HepG2 (cell line): ENCODE measurements around the gene CADM4. TPM values are rescaled to one million over a fixed set of nuclear protein-coding genes. Genes with fewer than 3 reads are reported as not detected.

Experiments used
- ATAC-seq: fragments of 200-7000 bp; cut with Tn5 transposase; 3 replicates; pipeline ENCODE4 v1.9.1; 2020; ENCODE audit warnings: mild to moderate bottlenecking, moderate library complexity
- BruUV-seq: library from RNA; stranded (reverse); fragments of 400-500 nt; replicated peaks from 2 replicates; lab custom pipeline; 2021; lab: Mats Ljungman, UMichigan
- CTCF ChIA-PET: fragments of 300-600 bp; formaldehyde crosslinking; extraction: SDS; loops from one replicate; lab custom pipeline; 2021; ENCODE audit warnings: low total read pairs, inconsistent platforms, low intra/inter-chr PET ratio; lab: Yijun Ruan, JAX
- POLR2A ChIA-PET: fragments of 350-600 bp; sonication (Branson Sonifier 250); formaldehyde crosslinking; loops from one replicate; lab custom pipeline; 2020; ENCODE audit warnings: antibody characterized with exemption, inconsistent platforms; lab: Yijun Ruan, JAX
- DNase-seq: peaks from one replicate; pipeline ENCODE4 v3.0.0-alpha.2; 2015; ENCODE audit warnings: low spot score
- FAIRE-seq: peaks from 3 replicates; lab custom pipeline; 2011; peaks lifted over from hg19 to GRCh38; lab: Jason Lieb, UNC
- H2AFZ ChIP-seq: one replicate; pipeline ENCODE4 v1.6.1; 2011; ENCODE audit warnings: low read length, inconsistent platforms
- H3K27ac ChIP-seq: fragments of 300-600 bp; 3 replicates; pipeline ENCODE4 v1.8.0; 2011; ENCODE audit warnings: mixed run types, mild to moderate bottlenecking, mixed read lengths, low read length, inconsistent platforms; ENCODE audit not compliant: insufficient read depth; ENCODE audit errors: extremely low read length
- H3K27me3 ChIP-seq, 2 experiments: fragments of 200-600 bp in 1 of 2; 2 replicates in 1 of 2; 3 replicates in 1 of 2; pipeline versions ENCODE4 v1.6.0 to v1.8.0; 2011; ENCODE audit warnings: low read length in 2 of 2, mild to moderate bottlenecking in 2 of 2, moderate library complexity in 2 of 2, inconsistent platforms in 1 of 2; ENCODE audit not compliant: insufficient read depth in 2 of 2, control insufficient read depth in 1 of 2
- H3K36me3 ChIP-seq, 2 experiments: fragments of 200-600 bp in 1 of 2; replicated peaks in 1 of 2; 2 replicates in 1 of 2; 3 replicates in 1 of 2; pipeline versions ENCODE4 v1.5.1 to v1.8.0; 2011; ENCODE audit warnings: low read length in 2 of 2, inconsistent platforms in 1 of 2; ENCODE audit not compliant: insufficient read depth in 2 of 2, control insufficient read depth in 1 of 2
- H3K4me1 ChIP-seq: 2 replicates; pipeline ENCODE4 v1.5.1; 2012; ENCODE audit warnings: low read length, inconsistent platforms; ENCODE audit not compliant: insufficient read depth
- H3K4me2 ChIP-seq: 2 replicates; pipeline ENCODE4 v1.6.0; 2011; ENCODE audit warnings: low read depth, low read length, inconsistent platforms
- H3K4me3 ChIP-seq, 3 experiments: fragments of 200-600 bp in 1 of 3; sonication (generic), shearing (Covaris generic) in 1 of 3; replicated peaks in 1 of 3; 2 replicates each; pipeline ENCODE4 v1.5.1; 2011 to 2016; ENCODE audit warnings: low read length in 3 of 3, inconsistent platforms in 2 of 3, low read depth in 2 of 3, mild to moderate bottlenecking in 2 of 3, control low read depth in 1 of 3, mixed read lengths in 1 of 3; ENCODE audit not compliant: insufficient read depth in 1 of 3
- H3K79me2 ChIP-seq: one replicate; pipeline ENCODE4 v1.6.1; 2011; ENCODE audit warnings: low read length, inconsistent platforms; ENCODE audit not compliant: insufficient read depth
- H3K9ac ChIP-seq: 2 replicates; pipeline ENCODE4 v1.6.0; 2011; ENCODE audit warnings: mild to moderate bottlenecking, low read depth, low read length, inconsistent platforms; ENCODE audit not compliant: insufficient read depth
- H3K9me3 ChIP-seq: 2 replicates; pipeline ENCODE4 v1.5.1; 2012; ENCODE audit warnings: mild to moderate bottlenecking, low read length
- H4K20me1 ChIP-seq: 2 replicates; pipeline ENCODE4 v1.6.0; 2011; ENCODE audit warnings: inconsistent platforms, mild to moderate bottlenecking, low read length, moderate library complexity; ENCODE audit not compliant: insufficient read depth
- CBFB ChIP-seq: sonication (generic); formaldehyde crosslinking; IDR thresholded peaks from 2 replicates; pipeline ENCODE4 v1.4.0; 2020; ENCODE audit warnings: missing genetic modification reagents
- HNRNPUL1 ChIP-seq: fragments of 200-400 bp; formaldehyde crosslinking; IDR thresholded peaks from 2 replicates; pipeline ENCODE4 v1.6.1; 2017; ENCODE audit warnings: low read depth, mild to moderate bottlenecking, low read length, moderate library complexity
- ZNF207 ChIP-seq: fragments of 450-650 bp; IDR thresholded peaks from 2 replicates; pipeline ENCODE4 v1.6.1; 2016; ENCODE audit warnings: antibody characterized with exemption, borderline replicate concordance
- ZNF616 ChIP-seq: sonication (generic); formaldehyde crosslinking; IDR thresholded peaks from 2 replicates; pipeline ENCODE4 v1.5.0; 2020; ENCODE audit warnings: low read depth, mild to moderate bottlenecking, missing genetic modification reagents
- ZNF629 ChIP-seq: sonication (generic); formaldehyde crosslinking; conservative IDR thresholded peaks from 2 replicates; pipeline ENCODE4 v1.5.0; 2020; ENCODE audit warnings: missing genetic modification reagents
- WGBS: methylation state at CpG from one replicate; pipeline ENCODE4 v1.1.6; 2017; ENCODE audit warnings: low lambda C conversion rate; 5-methylcytosine and 5-hydroxymethylcytosine counted together
- in situ Hi-C: cut with HindIII; loops from 2 replicates; pipeline ENCODE4 v1.10.0; 2017; ENCODE audit warnings: low pct_unique_long_range_greater_than_20kb; ENCODE audit not compliant: extremely low pct_ligation_motif_present
- intact Hi-C: fragments of 100-400 bp; cut with micrococcal nuclease; formaldehyde crosslinking; loops from one replicate; pipeline ENCODE4 v1.10.0; 2022; ENCODE audit not compliant: unreplicated experiment
- polyA plus RNA-seq, 8 experiments: library from polyadenylated mRNA; depleted of rRNA in 3 of 8; stranded (reverse) in 7 of 8; unstranded in 1 of 8; fragments of >200 nt; fragmentation: Illumina TruSeq in 4 of 8; extraction: Trizol in 4 of 8; gene quantifications; 2 replicates each; pipeline versions ENCODE4 v1.2.1 to v1.2.3, GENCODE V29; 2011 to 2016; ENCODE audit warnings: low read depth in 4 of 8, missing spikeins in 1 of 8, mixed read lengths in 1 of 8; ENCODE audit not compliant: insufficient read depth in 1 of 8
- total RNA-seq, 5 experiments: library from RNA; depleted of rRNA; stranded (reverse); fragments of >200 nt; fragmentation: Illumina TruSeq; extraction: Trizol; gene quantifications; 2 replicates each; pipeline ENCODE4 v1.2.3, GENCODE V29; 2016; ENCODE audit warnings: low read depth in 1 of 5
- TF ChIP-seq, protein P1 (sequence below): sonication (generic); formaldehyde crosslinking; conservative IDR thresholded peaks from 2 replicates; pipeline ENCODE4 v1.8.1; 2023; ENCODE audit warnings: missing genetic modification reagents
- TF ChIP-seq, protein P2 (sequence below): sonication (generic); formaldehyde crosslinking; IDR thresholded peaks from 2 replicates; pipeline ENCODE4 v1.9.0; 2021; ENCODE audit warnings: missing genetic modification reagents, mild to moderate bottlenecking, borderline replicate concordance

CADM4 gene
- total and polyA plus RNA-seq, 2 of the 13 experiments (the other 11 are each of a cell fraction or from before 2014, with no cell fraction given): 8.5 to 16.0 TPM

DNA sequence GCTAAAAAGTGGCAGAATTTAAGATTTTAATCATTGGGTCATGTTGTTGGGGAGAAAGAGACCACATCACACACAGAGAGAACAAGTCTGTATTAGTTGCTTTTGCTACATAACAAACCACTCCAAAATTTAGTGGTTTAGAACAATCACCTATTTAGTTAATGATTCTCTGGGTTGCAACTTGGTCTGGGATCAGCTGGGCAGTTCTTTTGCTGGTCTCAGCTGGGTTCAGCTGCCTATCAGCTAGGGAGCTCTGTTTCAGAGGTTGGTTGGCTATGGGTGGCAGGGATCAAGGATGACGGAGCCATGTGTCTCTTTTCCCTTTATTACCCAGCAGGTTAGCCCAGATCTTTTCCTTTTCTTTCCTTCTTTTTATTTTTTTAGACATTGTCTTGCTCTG lies 55.2 kb downstream of the CADM4 start (continued):
- TF ChIP-seq, protein P1, sequence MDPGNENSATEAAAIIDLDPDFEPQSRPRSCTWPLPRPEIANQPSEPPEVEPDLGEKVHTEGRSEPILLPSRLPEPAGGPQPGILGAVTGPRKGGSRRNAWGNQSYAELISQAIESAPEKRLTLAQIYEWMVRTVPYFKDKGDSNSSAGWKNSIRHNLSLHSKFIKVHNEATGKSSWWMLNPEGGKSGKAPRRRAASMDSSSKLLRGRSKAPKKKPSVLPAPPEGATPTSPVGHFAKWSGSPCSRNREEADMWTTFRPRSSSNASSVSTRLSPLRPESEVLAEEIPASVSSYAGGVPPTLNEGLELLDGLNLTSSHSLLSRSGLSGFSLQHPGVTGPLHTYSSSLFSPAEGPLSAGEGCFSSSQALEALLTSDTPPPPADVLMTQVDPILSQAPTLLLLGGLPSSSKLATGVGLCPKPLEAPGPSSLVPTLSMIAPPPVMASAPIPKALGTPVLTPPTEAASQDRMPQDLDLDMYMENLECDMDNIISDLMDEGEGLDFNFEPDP (CRISPR knock-in tag): 0 out of 2 replicates have a peak, but pooled peaks have one; percentile 21
- TF ChIP-seq ZNF207: no peak
- TF ChIP-seq, protein P2, sequence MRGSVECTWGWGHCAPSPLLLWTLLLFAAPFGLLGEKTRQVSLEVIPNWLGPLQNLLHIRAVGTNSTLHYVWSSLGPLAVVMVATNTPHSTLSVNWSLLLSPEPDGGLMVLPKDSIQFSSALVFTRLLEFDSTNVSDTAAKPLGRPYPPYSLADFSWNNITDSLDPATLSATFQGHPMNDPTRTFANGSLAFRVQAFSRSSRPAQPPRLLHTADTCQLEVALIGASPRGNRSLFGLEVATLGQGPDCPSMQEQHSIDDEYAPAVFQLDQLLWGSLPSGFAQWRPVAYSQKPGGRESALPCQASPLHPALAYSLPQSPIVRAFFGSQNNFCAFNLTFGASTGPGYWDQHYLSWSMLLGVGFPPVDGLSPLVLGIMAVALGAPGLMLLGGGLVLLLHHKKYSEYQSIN (CRISPR knock-in tag): no peak

DNA sequence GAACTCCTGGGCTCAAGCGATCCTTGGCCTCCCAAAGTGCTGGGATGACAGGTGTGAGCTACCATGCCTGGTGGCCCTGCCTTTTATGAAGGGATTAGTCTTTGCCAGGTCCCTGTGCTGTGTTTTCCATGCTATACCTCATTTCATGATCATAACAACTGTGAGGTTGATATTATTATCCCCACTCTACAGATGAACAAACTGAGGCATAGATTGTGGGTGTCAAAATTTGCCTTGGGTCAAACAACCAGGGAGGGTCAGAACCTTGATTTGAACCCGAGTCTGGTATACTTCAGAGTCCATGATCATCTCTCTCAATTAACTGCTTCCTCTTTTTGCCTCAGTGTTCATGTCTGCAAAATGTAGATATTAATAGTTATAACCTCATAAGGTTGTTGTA lies 57.2 kb downstream of the CADM4 start:
- ChIA-PET CTCF (no interaction called here), POLR2A (no interaction called here)
- FAIRE-seq (no peak), DNase-seq (no peak), ATAC-seq (no peak)
- no peak overlapping the region for H3K4me3 ChIP-seq
- H2AFZ ChIP-seq: no peak overlapping the region
- H3K9me3 ChIP-seq: no peaks in the 10 kb centered on the region
- in situ Hi-C loops (no loop called here), intact Hi-C loops (no loop called here)
- no peaks in the 10 kb centered on the region for H3K27me3 ChIP-seq
- TF ChIP-seq ZNF629 (CRISPR knock-in tag): peak; percentile 76
- TF ChIP-seq ZNF616 (CRISPR knock-in tag): no peak
- no peak for TF ChIP-seq HNRNPUL1
- TF ChIP-seq CBFB (CRISPR knock-in tag): no peak
- H3K4me2 ChIP-seq: no peak overlapping the region
- no peaks in the 10 kb centered on the region for H3K36me3 ChIP-seq
- no peak overlapping the region for H3K9ac ChIP-seq
- H3K27ac ChIP-seq: no peak overlapping the region
- WGBS: 85% methylated on average over 2 of the region's 2 CpGs
- H4K20me1 ChIP-seq: no peaks in the 10 kb centered on the region
- BruUV-seq: no TSS peak
- H3K79me2 ChIP-seq: no peaks in the 10 kb centered on the region
- H3K4me1 ChIP-seq: peaks cover 15% of the 10 kb centered on the region
